Prostate gland (tissue), 2 donors: ENCODE data around the gene TBX5. TPM values are rescaled to one million over a fixed set of nuclear protein-coding genes. Genes with fewer than 3 reads are reported as not detected.

Source experiments
- DNase-seq: peaks from one replicate; pipeline ENCODE4 v3.0.0-alpha.2; 2019; ENCODE audit warnings: low spot score
- H3K27ac ChIP-seq, 2 donors: fragments of 200-600 bp; sonication (generic); 2 replicates each; pipeline ENCODE4 v1.5.1; 2017 to 2019
- H3K27me3 ChIP-seq: fragments of 200-600 bp; sonication (generic); replicated peaks from 2 replicates; pipeline ENCODE4 v1.5.1; 2019; ENCODE audit not compliant: insufficient read depth
- H3K36me3 ChIP-seq, 2 donors: fragments of 200-600 bp; sonication (generic); 1 replicate in 1 of 2; 2 replicates in 1 of 2; pipeline versions ENCODE4 v1.5.1 to v1.8.1; 2017 to 2019
- H3K4me1 ChIP-seq: fragments of 200-600 bp; sonication (generic); replicated peaks from 2 replicates; pipeline ENCODE4 v1.5.1; 2019
- H3K4me3 ChIP-seq, 2 donors: fragments of 200-600 bp; sonication (generic); 2 replicates each; pipeline ENCODE4 v1.5.1; 2017 to 2019
- H3K9me3 ChIP-seq: fragments of 200-600 bp; sonication (generic); 2 replicates; pipeline ENCODE4 v1.5.1; 2017
- CTCF ChIP-seq, 4 experiments: fragments of 200-600 bp in 2 of 4; fragments of 450-650 bp in 2 of 4; sonication (generic) in 2 of 4; IDR thresholded peaks; 1 replicate in 3 of 4; 2 replicates in 1 of 4; pipeline ENCODE4 v1.5.1; 2016 to 2019; ENCODE audit warnings: antibody characterized with exemption in 4 of 4, mild to moderate bottlenecking in 2 of 4, moderate library complexity in 2 of 4
- POLR2A ChIP-seq: fragments of 450-650 bp; IDR thresholded peaks from one replicate; pipeline ENCODE4 v1.6.1; 2016; ENCODE audit warnings: antibody characterized with exemption, mild to moderate bottlenecking
- POLR2AphosphoS5 ChIP-seq: sonication (generic); formaldehyde crosslinking; IDR thresholded peaks from one replicate; pipeline ENCODE4 v1.6.1; 2017; ENCODE audit warnings: antibody characterized with exemption
- WGBS: methylation state at CpG from one replicate; pipeline ENCODE4 v1.1.5; 2018; 5-methylcytosine and 5-hydroxymethylcytosine counted together
- intact Hi-C: fragments of 100-400 bp; cut with DNase I; formaldehyde crosslinking; loops from one replicate; pipeline ENCODE4 v1.14.2; 2022
- total RNA-seq, 2 donors: library from RNA; depleted of rRNA; stranded (reverse); fragments of >200 nt; gene quantifications; one replicate each; pipeline ENCODE4 v1.1.0, GENCODE V29; 2016

TBX5 gene
- total RNA-seq, 2 donors from 2014 or later, result 0.34 to 4.9 TPM

GRCh38 chr12:114443607-114444421 is 37.9 kb upstream of the TBX5 start:
- TF ChIP-seq CTCF (IDR thresholded peaks at IDR 0.05), result no peak
- no peak for TF ChIP-seq POLR2AphosphoS5
- no peak for TF ChIP-seq POLR2A
- intact Hi-C loops, result no loop called here
- Histone ChIP-seq H3K9me3 (no peaks in the 10 kb centered on the region), H3K4me3 (no peak overlapping the region), H3K4me1 (no peaks in the 10 kb centered on the region), H3K27me3 (peaks cover 74% of the 10 kb centered on the region), H3K36me3 (no peaks in the 10 kb centered on the region), H3K27ac (no peak overlapping the region)
- no peak for DNase-seq
- 7% methylated on average over 43 of the region's 53 CpGs for WGBS

GRCh38 chr12:114442578-114442977 is 36.6 kb upstream of the TBX5 start:
- Histone ChIP-seq H3K4me1 (no peaks in the 10 kb centered on the region), H3K9me3 (no peaks in the 10 kb centered on the region), H3K27me3 (peaks cover 68% of the 10 kb centered on the region), H3K4me3 (no peak overlapping the region), H3K36me3 (no peaks in the 10 kb centered on the region), H3K27ac (no peak overlapping the region)
- no peak for TF ChIP-seq CTCF (IDR thresholded peaks at IDR 0.05)
- no peak for TF ChIP-seq POLR2AphosphoS5
- TF ChIP-seq POLR2A, result no peak
- no peak for DNase-seq
- WGBS, result 0% methylated on average over 1 of the region's 1 CpG
- intact Hi-C loops, result no loop called here

- 6% methylated on average over 6 of the region's 6 CpGs for WGBS
- Histone ChIP-seq H3K27me3 (peaks cover 61% of the 10 kb centered on the region), H3K36me3 (no peaks in the 10 kb centered on the region), H3K4me3 (no peak overlapping the region), H3K27ac (no peak overlapping the region), H3K4me1 (no peaks in the 10 kb centered on the region), H3K9me3 (no peaks in the 10 kb centered on the region)
- intact Hi-C loops, result no loop called here
- DNase-seq, result no peak
- no peak for TF ChIP-seq POLR2AphosphoS5
- TF ChIP-seq POLR2A, result no peak
- TF ChIP-seq CTCF (IDR thresholded peaks at IDR 0.05), result no peak
These were observed 35.6 kb upstream of the TBX5 start for GRCh38 chr12:114441545-114441944.

GRCh38 chr12:114441039-114441383 is 35.1 kb upstream of the TBX5 start:
- Histone ChIP-seq H3K27ac (no peak overlapping the region), H3K4me1 (no peaks in the 10 kb centered on the region), H3K36me3 (no peaks in the 10 kb centered on the region), H3K9me3 (no peaks in the 10 kb centered on the region), H3K27me3 (peaks cover 56% of the 10 kb centered on the region), H3K4me3 (no peak overlapping the region)
- intact Hi-C loops, result no loop called here
- 8% methylated on average over 20 of the region's 23 CpGs for WGBS
- TF ChIP-seq POLR2AphosphoS5 (no peak), POLR2A (no peak), CTCF (IDR thresholded peaks at IDR 0.05) (no peak)
- DNase-seq, result no peak
